ENCODE data around the gene WDR53. TPM values are rescaled to one million over a fixed set of nuclear protein-coding genes. Genes with fewer than 3 reads are reported as not detected.

WDR53 gene
- total and polyA plus RNA-seq, 2 experiments from 2014 or later = 8.9 to 9.3 TPM

DNA sequence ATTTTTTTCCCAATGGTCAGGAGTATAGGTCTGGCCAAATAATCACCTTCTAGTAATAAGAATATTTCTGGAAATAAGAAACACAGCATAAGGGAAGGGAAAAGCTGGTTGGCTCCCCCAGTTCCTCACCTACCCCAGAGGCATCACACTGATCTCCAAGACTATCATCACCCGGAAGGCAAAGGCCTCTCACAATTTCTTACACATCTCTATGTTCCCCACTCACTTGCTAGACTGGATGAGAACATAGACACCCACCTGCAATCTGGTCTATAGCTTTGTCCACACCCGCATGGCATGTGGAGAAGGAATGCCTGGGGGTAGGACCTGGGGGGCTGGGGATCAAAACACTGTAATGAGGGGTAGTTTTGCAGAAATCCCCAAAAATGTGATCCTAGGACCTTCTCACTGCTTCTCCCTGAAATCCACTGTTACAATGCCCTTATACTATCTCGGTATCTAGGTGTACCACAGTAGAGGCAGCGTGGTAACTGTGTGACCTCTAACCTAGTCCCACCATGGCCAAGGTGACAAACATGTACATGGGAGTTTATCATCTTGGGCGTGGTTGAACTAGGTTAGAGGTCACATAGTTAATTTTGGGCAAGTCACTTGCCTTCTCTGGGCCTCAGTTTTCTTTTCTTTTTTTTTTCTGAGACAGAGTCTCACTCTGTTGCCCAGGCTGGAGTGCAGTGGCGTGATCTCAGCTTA, 41.6 kb upstream of the WDR53 start:
- H3K9ac ChIP-seq = no peak overlapping the region
- H3K27me3 ChIP-seq (replicated peaks; ENCODE audit: insufficient read depth) = no peaks in the 10 kb centered on the region; the same call in 1 of the 2 replicates
- no peak overlapping the region for H3K4me3 ChIP-seq
- H3K36me3 ChIP-seq (ENCODE audit: low read depth) = no peaks in the 10 kb centered on the region
- 57 to 58% methylated on average over 6 of the region's 6 CpGs for WGBS, 2 experiments (ENCODE audit: low coverage in 1 of 2, low lambda C conversion rate in 2 of 2, missing lambda C conversion rate in 2 of 2)
- H3K79me2 ChIP-seq (ENCODE audit: insufficient read depth) = no peaks in the 10 kb centered on the region
- H2AFZ ChIP-seq = no peak overlapping the region
- no peak for DNase-seq
- no peak overlapping the region for H3K27ac ChIP-seq
- H3K4me1 ChIP-seq (ENCODE audit: insufficient read depth) = no peaks in the 10 kb centered on the region
- H4K20me1 ChIP-seq (ENCODE audit: insufficient read depth) = no peaks in the 10 kb centered on the region
- H3K4me2 ChIP-seq (ENCODE audit: unreplicated experiment) = no peak overlapping the region
- in situ Hi-C loops (cut with MboI) = loop anchor here (5.0 kb wide), 1 partner anchor 77 kb away; no protein-coding TSS in a partner anchor
- TF ChIP-seq EZH2phosphoT487 (IDR thresholded peaks at IDR 0.05; ENCODE audit: insufficient read depth, low read depth) = no peak
- H3K9me2 ChIP-seq (ENCODE audit: insufficient read depth) = no peaks in the 10 kb centered on the region
- H3F3A ChIP-seq (ENCODE audit: insufficient read depth) = no peaks in the 10 kb centered on the region
- no peaks in the 10 kb centered on the region for H3K9me3 ChIP-seq (ENCODE audit: low read depth)

DNA sequence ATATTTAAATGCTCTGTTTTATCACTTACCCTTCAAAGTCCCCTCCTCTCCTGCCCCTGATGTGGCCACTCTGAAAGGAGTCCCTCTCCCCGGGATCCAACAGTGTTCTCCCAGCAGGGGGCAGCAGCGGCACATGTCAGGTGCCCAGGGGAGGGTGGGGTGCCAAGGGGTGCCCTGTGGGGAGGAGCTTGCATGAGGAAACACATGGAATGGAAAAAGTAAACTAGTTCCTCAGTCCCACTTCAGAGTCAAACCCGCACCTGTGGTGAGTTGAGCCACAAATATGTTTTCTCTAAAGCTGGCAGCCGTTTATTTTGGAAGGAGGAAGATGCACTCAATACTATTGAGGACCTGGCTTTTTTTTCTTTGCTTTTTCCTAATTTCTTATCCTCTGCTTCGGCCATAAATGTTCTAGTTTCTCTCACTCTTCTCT, 41.0 kb upstream of the WDR53 start:
- 28 to 30% methylated on average over 5 of the region's 5 CpGs for WGBS, 2 experiments (ENCODE audit: low coverage in 1 of 2, low lambda C conversion rate in 2 of 2, missing lambda C conversion rate in 2 of 2)
- no peak for TF ChIP-seq EZH2phosphoT487 (IDR thresholded peaks at IDR 0.05; ENCODE audit: insufficient read depth, low read depth)
- no peak for TF ChIP-seq EZH2 (IDR thresholded peaks at IDR 0.05; ENCODE audit: insufficient read depth, poor library complexity, severe bottlenecking)
- Histone ChIP-seq H3K9me2 (ENCODE audit: insufficient read depth) (no peaks in the 10 kb centered on the region), H3K27ac (no peak overlapping the region), H3K4me1 (ENCODE audit: insufficient read depth) (no peaks in the 10 kb centered on the region), H4K20me1 (ENCODE audit: insufficient read depth) (no peaks in the 10 kb centered on the region), H3K79me2 (ENCODE audit: insufficient read depth) (no peaks in the 10 kb centered on the region), H3K4me3 (no peak overlapping the region), H3K9me3 (ENCODE audit: low read depth) (no peaks in the 10 kb centered on the region), H3F3A (ENCODE audit: insufficient read depth) (no peaks in the 10 kb centered on the region), H3K4me2 (ENCODE audit: unreplicated experiment) (no peak overlapping the region), H3K27me3 (replicated peaks; ENCODE audit: insufficient read depth) (no peaks in the 10 kb centered on the region; the same call in 1 of the 2 replicates), H2AFZ (no peak overlapping the region), H3K36me3 (ENCODE audit: low read depth) (no peaks in the 10 kb centered on the region), H3K9ac (no peak overlapping the region)
- in situ Hi-C loops (cut with MboI) = loop anchor here (5.0 kb wide), 1 partner anchor 78 kb away; no protein-coding TSS in a partner anchor
- peak; percentile 87 for DNase-seq

DNA sequence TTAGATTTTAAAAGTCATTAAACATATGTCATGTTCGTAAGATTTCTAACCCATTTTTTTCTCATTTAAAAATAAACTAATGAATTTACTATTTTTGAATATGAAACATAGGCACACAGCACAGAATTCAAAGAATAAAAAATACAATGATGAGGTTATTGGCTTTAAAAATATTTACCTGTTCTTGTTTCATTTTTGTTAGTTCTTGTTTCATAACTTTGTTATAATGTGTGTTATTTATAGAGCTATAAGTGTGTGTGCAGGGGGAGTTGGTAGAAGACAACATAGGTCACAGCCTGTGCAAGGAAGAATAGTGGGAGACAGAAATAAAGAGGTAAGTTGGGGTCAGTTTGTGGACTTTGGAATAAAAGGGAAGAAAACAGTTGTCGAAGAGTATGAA, 40.3 kb upstream of the WDR53 start:
- no peaks in the 10 kb centered on the region for H3K36me3 ChIP-seq (ENCODE audit: low read depth)
- no peak overlapping the region for H3K4me3 ChIP-seq
- H3K27me3 ChIP-seq (replicated peaks; ENCODE audit: insufficient read depth) = no peaks in the 10 kb centered on the region; the same call in 1 of the 2 replicates
- no peak for DNase-seq
- in situ Hi-C loops (cut with MboI) = loop anchor here (5.0 kb wide), 1 partner anchor 79 kb away; no protein-coding TSS in a partner anchor
- no peak overlapping the region for H3K27ac ChIP-seq
- no peak overlapping the region for H3K9ac ChIP-seq
- H3K9me2 ChIP-seq (ENCODE audit: insufficient read depth) = no peaks in the 10 kb centered on the region
- H3K4me1 ChIP-seq (ENCODE audit: insufficient read depth) = no peaks in the 10 kb centered on the region
- no peaks in the 10 kb centered on the region for H3K9me3 ChIP-seq (ENCODE audit: low read depth)
- no peak overlapping the region for H2AFZ ChIP-seq
- 86 to 95% methylated on average over 2 of the region's 2 CpGs for WGBS, 2 experiments (ENCODE audit: low coverage in 1 of 2, low lambda C conversion rate in 2 of 2, missing lambda C conversion rate in 2 of 2)
- H3K4me2 ChIP-seq (ENCODE audit: unreplicated experiment) = no peak overlapping the region
- no peaks in the 10 kb centered on the region for H3K79me2 ChIP-seq (ENCODE audit: insufficient read depth)
- H3F3A ChIP-seq (ENCODE audit: insufficient read depth) = no peaks in the 10 kb centered on the region
- H4K20me1 ChIP-seq (ENCODE audit: insufficient read depth) = no peaks in the 10 kb centered on the region
- TF ChIP-seq EZH2phosphoT487 (IDR thresholded peaks at IDR 0.05; ENCODE audit: insufficient read depth, low read depth) (no peak), EZH2 (IDR thresholded peaks at IDR 0.05; ENCODE audit: insufficient read depth, poor library complexity, severe bottlenecking) (no peak)

DNA sequence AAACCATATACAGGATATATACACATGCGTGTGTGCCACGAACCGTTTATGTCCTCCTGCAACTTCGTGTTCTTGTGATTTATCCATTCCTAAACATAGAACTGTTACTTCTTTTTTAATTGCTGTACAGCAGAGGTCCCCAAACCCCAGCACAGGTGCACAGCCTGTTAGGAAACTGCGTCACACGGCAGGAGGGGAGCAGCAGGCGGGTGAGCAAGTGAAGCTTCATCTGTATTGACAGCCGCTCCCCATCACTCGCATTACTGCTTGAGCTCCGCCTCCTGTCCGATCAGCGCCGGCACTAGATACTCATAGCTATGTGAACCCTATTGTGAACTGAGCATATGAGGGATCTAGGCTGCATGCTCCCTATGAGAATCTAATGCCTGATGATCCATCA, 36.2 kb upstream of the WDR53 start:
- H4K20me1 ChIP-seq (ENCODE audit: insufficient read depth) = no peaks in the 10 kb centered on the region
- no peak overlapping the region for H3K27ac ChIP-seq
- no peak for TF ChIP-seq EZH2phosphoT487 (IDR thresholded peaks at IDR 0.05; ENCODE audit: insufficient read depth, low read depth)
- TF ChIP-seq EZH2 (IDR thresholded peaks at IDR 0.05; ENCODE audit: insufficient read depth, poor library complexity, severe bottlenecking) = no peak
- no peaks in the 10 kb centered on the region for H3F3A ChIP-seq (ENCODE audit: insufficient read depth)
- H3K9me2 ChIP-seq (ENCODE audit: insufficient read depth) = no peaks in the 10 kb centered on the region
- H3K9me3 ChIP-seq (ENCODE audit: low read depth) = no peaks in the 10 kb centered on the region
- no peak overlapping the region for H3K4me3 ChIP-seq
- H3K79me2 ChIP-seq (ENCODE audit: insufficient read depth) = no peaks in the 10 kb centered on the region
- H3K27me3 ChIP-seq (replicated peaks; ENCODE audit: insufficient read depth) = peaks cover 6% of the 10 kb centered on the region
- H3K36me3 ChIP-seq (ENCODE audit: low read depth) = no peaks in the 10 kb centered on the region
- H3K4me1 ChIP-seq (ENCODE audit: insufficient read depth) = no peaks in the 10 kb centered on the region
- 41 to 47% methylated on average over 13 of the region's 13 CpGs for WGBS, 2 experiments (ENCODE audit: low coverage in 1 of 2, low lambda C conversion rate in 2 of 2, missing lambda C conversion rate in 2 of 2)
- H3K9ac ChIP-seq = no peak overlapping the region
- in situ Hi-C loops (cut with MboI) = no loop called here
- H3K4me2 ChIP-seq (ENCODE audit: unreplicated experiment) = no peak overlapping the region
- no peak for DNase-seq
- H2AFZ ChIP-seq = no peak overlapping the region
